Type B pancreatic cell (in vitro differentiated cells): ENCODE measurements around the gene GHR. TPM values are rescaled to one million over a fixed set of nuclear protein-coding genes. Genes with fewer than 3 reads are reported as not detected.

Source experiments
- DNase-seq: peaks from one replicate; pipeline ENCODE4 v3.0.0; 2021; ENCODE audit warnings: mixed read lengths; ENCODE audit not compliant: unreplicated experiment; ENCODE audit errors: extremely low spot score
- H3K27ac Mint-ChIP-seq: 2 replicates; pipeline ENCODE4 v1.8.0; 2021; ENCODE audit warnings: mild to moderate bottlenecking, mixed read lengths
- H3K27me3 Mint-ChIP-seq: 2 replicates; pipeline ENCODE4 v1.8.0; 2021; ENCODE audit warnings: mixed read lengths
- H3K36me3 Mint-ChIP-seq: 2 replicates; pipeline ENCODE4 v1.8.0; 2021; ENCODE audit warnings: mixed read lengths
- H3K4me1 Mint-ChIP-seq: one replicate; pipeline ENCODE4 v1.8.0; 2021; ENCODE audit warnings: mixed read lengths; ENCODE audit not compliant: unreplicated experiment
- H3K4me3 Mint-ChIP-seq: 2 replicates; pipeline ENCODE4 v1.8.0; 2021; ENCODE audit warnings: mild to moderate bottlenecking, mixed read lengths
- H3K9me3 Mint-ChIP-seq: 2 replicates; pipeline ENCODE4 v1.8.0; 2021; ENCODE audit warnings: mixed read lengths
- CTCF ChIP-seq: fragments of 200-600 bp; sonication (generic); conservative IDR thresholded peaks from 2 replicates; pipeline ENCODE4 v1.5.0; 2021; ENCODE audit warnings: antibody characterized with exemption, mild to moderate bottlenecking
- total RNA-seq: library from RNA; stranded (reverse); gene quantifications from 2 replicates; pipeline ENCODE4 v1.2.1, GENCODE V29; 2021; ENCODE audit warnings: low replicate concordance

GHR gene
- total RNA-seq, 1 donor from 2014 or later: 2.6 TPM

GRCh38 chr5:42492974-42493373, 69.7 kb downstream of the GHR start:
- no peaks in the 10 kb centered on the region for H3K27me3 Mint-ChIP-seq
- no peak for TF ChIP-seq CTCF
- DNase-seq: no peak
- no peaks in the 10 kb centered on the region for H3K36me3 Mint-ChIP-seq
- no peaks in the 10 kb centered on the region for H3K9me3 Mint-ChIP-seq
- H3K27ac Mint-ChIP-seq: no peak overlapping the region
- H3K4me1 Mint-ChIP-seq: no peaks in the 10 kb centered on the region
- no peak overlapping the region for H3K4me3 Mint-ChIP-seq

- no peak for TF ChIP-seq CTCF
- Mint-ChIP-seq H3K9me3 (no peaks in the 10 kb centered on the region), H3K27me3 (no peaks in the 10 kb centered on the region), H3K27ac (no peak overlapping the region), H3K4me1 (no peaks in the 10 kb centered on the region), H3K36me3 (no peaks in the 10 kb centered on the region), H3K4me3 (no peak overlapping the region)
- no peak for DNase-seq
Measured at GRCh38 chr5:42494414-42494813, 71.2 kb downstream of the GHR start.

- Mint-ChIP-seq H3K9me3 (no peaks in the 10 kb centered on the region), H3K36me3 (no peaks in the 10 kb centered on the region), H3K27me3 (no peaks in the 10 kb centered on the region), H3K4me1 (no peaks in the 10 kb centered on the region), H3K27ac (no peak overlapping the region), H3K4me3 (no peak overlapping the region)
- no peak for TF ChIP-seq CTCF
- no peak for DNase-seq
Measured at GRCh38 chr5:42495914-42496313, 72.7 kb downstream of the GHR start.

GRCh38 chr5:42496397-42497156, 73.3 kb downstream of the GHR start:
- no peak overlapping the region for H3K4me3 Mint-ChIP-seq

GRCh38 chr5:42498000-42498399, 74.8 kb downstream of the GHR start:
- Mint-ChIP-seq H3K4me3 (no peak overlapping the region), H3K27me3 (no peaks in the 10 kb centered on the region), H3K36me3 (no peaks in the 10 kb centered on the region), H3K9me3 (no peaks in the 10 kb centered on the region), H3K27ac (no peak overlapping the region), H3K4me1 (peaks cover 4% of the 10 kb centered on the region)
- TF ChIP-seq CTCF: no peak
- no peak for DNase-seq

More at GRCh38 chr5:42496397-42497156, 73.3 kb downstream of the GHR start:
- no peak for DNase-seq
- Mint-ChIP-seq H3K9me3 (no peaks in the 10 kb centered on the region), H3K27ac (no peak overlapping the region), H3K36me3 (no peaks in the 10 kb centered on the region), H3K4me1 (peaks cover under 1% of the 10 kb centered on the region), H3K27me3 (no peaks in the 10 kb centered on the region)
- TF ChIP-seq CTCF: no peak
